SK-N-MC (cell line): ENCODE data around the gene MVK.

ENCODE experiments used
- EZH2 ChIP-seq: fragments of 200-600 bp; sonication (generic); IDR thresholded peaks from one replicate; pipeline ENCODE4 v1.6.1; 2017; ENCODE audit warnings: antibody characterized with exemption
- FOXP2 ChIP-seq: optimal IDR thresholded peaks from 2 replicates; pipeline ENCODE3; 2011; ENCODE audit warnings: mild to moderate bottlenecking, moderate library complexity; ENCODE audit not compliant: insufficient read depth; ENCODE audit errors: extremely low read length, control extremely low read depth
- POLR2AphosphoS5 ChIP-seq: IDR thresholded peaks from 2 replicates; pipeline ENCODE4 v1.6.1; 2012; ENCODE audit warnings: mild to moderate bottlenecking, low read depth, low read length, borderline replicate concordance

DNA sequence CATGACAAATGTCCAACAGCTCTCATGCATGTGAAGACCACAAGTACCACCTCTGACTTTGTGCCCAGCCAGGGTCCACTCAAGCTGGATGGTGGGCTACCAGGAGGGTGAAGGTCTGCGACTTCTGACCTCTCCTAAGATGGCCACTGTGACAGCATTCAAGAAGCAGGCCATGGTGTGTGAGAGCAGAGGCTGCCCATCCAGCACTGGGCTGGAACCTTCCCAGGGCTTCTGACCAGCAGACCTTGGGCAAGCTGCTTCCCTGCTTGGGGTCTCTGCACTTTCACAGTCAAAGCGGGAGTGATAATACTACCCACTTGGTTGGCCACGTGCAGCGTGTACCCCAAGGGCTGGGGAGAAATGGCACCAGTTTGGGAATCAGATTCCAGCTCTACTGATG is 10.7 kb upstream of the MVK start:
- TF ChIP-seq POLR2AphosphoS5, result no peak
- TF ChIP-seq FOXP2, result no peak
- no peak for TF ChIP-seq EZH2
